K562 (cell line): ENCODE results near the gene C3. TPM values are rescaled to one million over a fixed set of nuclear protein-coding genes. Genes with fewer than 3 reads are reported as not detected.

Source experiments
- ATF7 ChIP-seq: fragments of 450-650 bp; IDR thresholded peaks from 2 replicates; pipeline ENCODE4 v1.7.1; 2014; ENCODE audit warnings: mild to moderate bottlenecking, moderate library complexity
- BCL6 ChIP-seq: fragments of 250-450 bp; sonication (Bioruptor Pico); IDR thresholded peaks from 2 replicates; pipeline ENCODE4 v1.4.0; 2020
- BCLAF1 ChIP-seq, 2 experiments: fragments of 450-650 bp in 1 of 2; IDR thresholded peaks; 2 replicates each; pipeline ENCODE4 v1.6.1; 2011 to 2017; ENCODE audit warnings: low read depth in 2 of 2, antibody characterized with exemption in 1 of 2, borderline replicate concordance in 1 of 2, low read length in 1 of 2, mild to moderate bottlenecking in 1 of 2, mixed read lengths in 1 of 2; ENCODE audit not compliant: control insufficient read depth in 1 of 2
- DEAF1 ChIP-seq: fragments of 450-650 bp; formaldehyde crosslinking; IDR thresholded peaks from 2 replicates; pipeline ENCODE4 v1.4.0; 2020; ENCODE audit warnings: mild to moderate bottlenecking, moderate library complexity
- HDAC8 ChIP-seq: fragments of 450-650 bp; IDR thresholded peaks from 2 replicates; pipeline ENCODE4 v1.6.1; 2016; ENCODE audit warnings: mild to moderate bottlenecking, missing genetic modification characterization, moderate library complexity, missing compliant biosample characterization
- KDM4B ChIP-seq, 2 experiments: fragments of 450-650 bp in 1 of 2; sonication (generic) in 1 of 2; IDR thresholded peaks; 2 replicates each; pipeline ENCODE4 v1.6.1; 2016 to 2017; ENCODE audit warnings: borderline replicate concordance in 2 of 2, antibody characterized with exemption in 1 of 2, low read depth in 1 of 2, mild to moderate bottlenecking in 1 of 2
- KLF16 ChIP-seq: IDR thresholded peaks from 2 replicates; pipeline ENCODE4 v1.6.1; 2016; ENCODE audit warnings: antibody characterized with exemption
- NCOA4 ChIP-seq: fragments of 450-650 bp; IDR thresholded peaks from 2 replicates; pipeline ENCODE4 v1.6.1; 2018; ENCODE audit warnings: mild to moderate bottlenecking; ENCODE audit not compliant: partially characterized antibody
- NRF1 ChIP-seq, 2 experiments: fragments of 450-650 bp; IDR thresholded peaks in 1 of 2; conservative IDR thresholded peaks in 1 of 2; 2 replicates each; pipeline ENCODE4 v1.6.1; 2014; ENCODE audit warnings: mild to moderate bottlenecking in 2 of 2
- PRDM10 ChIP-seq: fragments of 450-650 bp; IDR thresholded peaks from 2 replicates; pipeline ENCODE4 v1.6.1; 2018; ENCODE audit not compliant: partially characterized antibody
- RCOR1 ChIP-seq, 2 experiments: IDR thresholded peaks; 2 replicates each; pipeline ENCODE4 v1.6.1; 2012; ENCODE audit warnings: low read depth in 2 of 2, low read length in 2 of 2, borderline replicate concordance in 1 of 2, improper control_type of control experiment in 1 of 2
- TBP ChIP-seq: optimal IDR thresholded peaks from 2 replicates; pipeline ENCODE3; 2011; ENCODE audit warnings: low read depth, low read length, improper control_type of control experiment
- TCF7 ChIP-seq: sonication (generic); IDR thresholded peaks from 2 replicates; pipeline ENCODE4 v1.6.1; 2016; ENCODE audit warnings: antibody characterized with exemption, borderline replicate concordance
- THAP7 ChIP-seq: fragments of 250-450 bp; sonication (Bioruptor Pico); IDR thresholded peaks from 2 replicates; pipeline ENCODE4 v1.5.0; 2021
- ZBTB7A ChIP-seq: IDR thresholded peaks from 2 replicates; pipeline ENCODE4 v1.6.1; 2011; ENCODE audit warnings: low read depth, mild to moderate bottlenecking, low read length, moderate library complexity, borderline replicate concordance; ENCODE audit not compliant: control insufficient read depth
- ZNF232 ChIP-seq: sonication (generic); formaldehyde crosslinking; IDR thresholded peaks from 2 replicates; pipeline ENCODE4 v1.8.0; 2022; ENCODE audit warnings: mild to moderate bottlenecking, missing genetic modification reagents
- polyA plus RNA-seq, 8 experiments: library from polyadenylated mRNA; depleted of rRNA in 4 of 8; stranded (reverse) in 5 of 8; unstranded in 3 of 8; fragments of >200 nt; fragmentation: Nextera tagmentation in 2 of 8; fragmentation: Illumina TruSeq in 1 of 8; extraction: Ambion mirVana in 2 of 8; extraction: Trizol in 1 of 8; gene quantifications; 2 replicates each; pipeline versions ENCODE4 v1.2.1 to v1.2.3, GENCODE V29; 2011 to 2014; ENCODE audit warnings: inconsistent platforms in 1 of 8, missing spikeins in 1 of 8
- total RNA-seq, 7 experiments: library from RNA; depleted of rRNA in 6 of 7; stranded (reverse); fragments of >200 nt in 6 of 7; fragmentation: Illumina TruSeq in 2 of 7; extraction: Trizol in 2 of 7; gene quantifications; 2 replicates each; pipeline versions ENCODE4 v1.2.1 to v1.2.3, GENCODE V29; 2011 to 2021; ENCODE audit warnings: low replicate concordance in 1 of 7

C3 gene
- total and polyA plus RNA-seq, 9 of the 15 experiments (the other 6 are each of a cell fraction or from before 2014, with no cell fraction given) = 0.59 to 10.6 (median 2.2) TPM

GRCh38 chr19:6718741-6719539 lies 1.5 kb downstream of the C3 start (continued):
- 0 out of 2 replicates have a peak, but pooled peaks have one; percentile 32 for TF ChIP-seq TCF7
- TF ChIP-seq TBP = peak; percentile 39
- TF ChIP-seq BCL6 (CRISPR knock-in tag) = no peak
- TF ChIP-seq DEAF1 (CRISPR knock-in tag) = no peak
- no peak for TF ChIP-seq HDAC8 (tag)
- TF ChIP-seq ZNF232 (CRISPR knock-in tag) = no peak
- peak; percentile 78 to 81 for TF ChIP-seq NRF1 (conservative IDR thresholded peaks at IDR 0.05 in 1 of 2, IDR thresholded peaks at IDR 0.05 in 1 of 2)
- TF ChIP-seq THAP7 (CRISPR knock-in tag) = no peak
- no peak for TF ChIP-seq BCLAF1 (IDR thresholded peaks at IDR 0.05; ENCODE audit: borderline replicate concordance in 1 of 2, control insufficient read depth in 1 of 2, low read depth in 2 of 2, low read length in 1 of 2)
- TF ChIP-seq NCOA4 = no peak
- TF ChIP-seq ATF7 = 0 out of 2 replicates have a peak, but pooled peaks have one; percentile 24
- peak in 1 of 2 experiments; percentile 21; a peak in 1 of 4 replicates for TF ChIP-seq RCOR1 (IDR thresholded peaks at IDR 0.05; ENCODE audit: borderline replicate concordance in 1 of 2, low read depth in 2 of 2, low read length in 2 of 2)
- peak; percentile 77; the same call in 1 of the 2 replicates for TF ChIP-seq ZBTB7A
- TF ChIP-seq PRDM10 = peak; percentile 23
- TF ChIP-seq KDM4B (IDR thresholded peaks at IDR 0.05; ENCODE audit: borderline replicate concordance in 2 of 2, low read depth in 1 of 2) = 0 out of 4 replicates have a peak, but pooled peaks of 1 of the 2 experiments have one; percentile 21
- TF ChIP-seq KLF16 = no peak
